Sigmoid colon (tissue), 7 donors: ENCODE data around the gene PPP1R18. TPM values are rescaled to one million over a fixed set of nuclear protein-coding genes. Genes with fewer than 3 reads are reported as not detected.

Source experiments
- DNase-seq: peaks from one replicate; pipeline ENCODE4 v3.0.0-alpha.2; 2019
- H3K27ac ChIP-seq, 4 donors: fragments of 200-600 bp; sonication (generic); one replicate each; pipeline ENCODE4 v1.5.1; 2016 to 2019; ENCODE audit warnings: mild to moderate bottlenecking in 1 of 4
- H3K27me3 ChIP-seq, 3 donors: fragments of 200-600 bp; sonication (generic); one replicate each; pipeline ENCODE4 v1.5.1; 2019; ENCODE audit warnings: mild to moderate bottlenecking in 1 of 3
- H3K36me3 ChIP-seq, 4 donors: fragments of 200-600 bp; sonication (generic); one replicate each; pipeline ENCODE4 v1.5.1; 2016 to 2019
- H3K4me1 ChIP-seq, 4 donors: fragments of 200-600 bp; sonication (generic); one replicate each; pipeline ENCODE4 v1.5.1; 2017 to 2019
- H3K4me3 ChIP-seq, 4 donors: fragments of 200-600 bp; sonication (generic); one replicate each; pipeline ENCODE4 v1.5.1; 2017 to 2019; ENCODE audit warnings: mild to moderate bottlenecking in 2 of 4, moderate library complexity in 1 of 4
- H3K9me3 ChIP-seq, 4 donors: fragments of 200-600 bp in 3 of 4; sonication (generic) in 3 of 4; one replicate each; pipeline versions ENCODE4 v1.5.1 to v1.6.1; 2013 to 2019
- EP300 ChIP-seq, 4 donors: sonication (generic); formaldehyde crosslinking; IDR thresholded peaks; one replicate each; pipeline ENCODE4 v1.6.1; 2017; ENCODE audit warnings: antibody characterized with exemption in 4 of 4
- POLR2A ChIP-seq, 2 donors: fragments of 450-650 bp; IDR thresholded peaks; one replicate each; pipeline ENCODE4 v1.6.1; 2016; ENCODE audit warnings: antibody characterized with exemption in 2 of 2, mild to moderate bottlenecking in 2 of 2, moderate library complexity in 2 of 2
- POLR2AphosphoS5 ChIP-seq, 4 donors: sonication (generic); formaldehyde crosslinking; IDR thresholded peaks; one replicate each; pipeline ENCODE4 v1.6.1; 2017; ENCODE audit warnings: antibody characterized with exemption in 4 of 4
- WGBS, 2 donors: extraction: QIAGEN DNeasy Blood & Tissue Kit; methylation state at CpG; one replicate each; pipeline ENCODE4 v1.1.7; 2013; 5-methylcytosine and 5-hydroxymethylcytosine counted together
- intact Hi-C: fragments of 100-400 bp; cut with DNase I; formaldehyde crosslinking; loops from one replicate; pipeline ENCODE4 v1.15.1; 2023
- polyA plus RNA-seq, 3 donors: library from polyadenylated mRNA; stranded (reverse); fragments of 200-250 nt; gene quantifications; one replicate each; pipeline ENCODE4 v1.2.3, GENCODE V29; 2013
- total RNA-seq, 4 donors: library from RNA; depleted of rRNA; stranded (reverse); fragments of >200 nt; gene quantifications; one replicate each; pipeline ENCODE4 v1.1.0, GENCODE V29; 2016
- TF ChIP-seq, protein P1 (sequence below), 4 experiments: fragments of 450-650 bp in 3 of 4; fragments of 200-600 bp in 1 of 4; IDR thresholded peaks; one replicate each; pipeline ENCODE4 v1.5.1; 2016 to 2019; ENCODE audit warnings: antibody characterized with exemption in 4 of 4, mild to moderate bottlenecking in 3 of 4, moderate library complexity in 2 of 4
- donor health status: healthy with polysubstance abuse.
- donor health status: Bipolar disorder and iron deficiency.
- donor health status: healthy.

The PPP1R18 gene
- total and polyA plus RNA-seq, 7 donors = 15.0 to 69.8 (median 33.2) TPM

DNA sequence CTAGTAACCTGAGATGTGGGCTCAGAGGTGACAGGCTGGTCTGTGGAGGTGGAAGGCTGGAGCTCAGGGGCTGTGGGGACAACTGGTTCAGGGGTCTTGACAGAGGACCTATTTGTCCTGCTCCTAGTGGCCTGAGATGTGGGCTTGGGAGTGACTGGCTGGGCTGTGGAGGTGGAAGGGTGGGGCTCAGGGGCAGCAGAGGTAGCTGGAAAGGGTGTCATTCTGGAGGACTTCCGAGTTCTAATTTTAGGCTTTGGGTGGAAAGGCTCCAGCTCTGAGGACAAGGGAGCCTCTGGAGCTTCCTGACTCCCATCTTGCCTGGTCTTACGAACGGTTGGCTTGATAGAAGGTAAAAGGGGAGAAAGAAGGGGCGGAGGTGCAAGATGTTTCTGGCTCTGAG is 19.2 kb upstream of the PPP1R18 start:
- H3K27ac ChIP-seq = no peak overlapping the region
- no peaks in the 10 kb centered on the region for H3K4me1 ChIP-seq
- TF ChIP-seq EP300 (IDR thresholded peaks at IDR 0.05) = no peak
- TF ChIP-seq POLR2AphosphoS5 (IDR thresholded peaks at IDR 0.05) = no peak
- TF ChIP-seq, protein P1, sequence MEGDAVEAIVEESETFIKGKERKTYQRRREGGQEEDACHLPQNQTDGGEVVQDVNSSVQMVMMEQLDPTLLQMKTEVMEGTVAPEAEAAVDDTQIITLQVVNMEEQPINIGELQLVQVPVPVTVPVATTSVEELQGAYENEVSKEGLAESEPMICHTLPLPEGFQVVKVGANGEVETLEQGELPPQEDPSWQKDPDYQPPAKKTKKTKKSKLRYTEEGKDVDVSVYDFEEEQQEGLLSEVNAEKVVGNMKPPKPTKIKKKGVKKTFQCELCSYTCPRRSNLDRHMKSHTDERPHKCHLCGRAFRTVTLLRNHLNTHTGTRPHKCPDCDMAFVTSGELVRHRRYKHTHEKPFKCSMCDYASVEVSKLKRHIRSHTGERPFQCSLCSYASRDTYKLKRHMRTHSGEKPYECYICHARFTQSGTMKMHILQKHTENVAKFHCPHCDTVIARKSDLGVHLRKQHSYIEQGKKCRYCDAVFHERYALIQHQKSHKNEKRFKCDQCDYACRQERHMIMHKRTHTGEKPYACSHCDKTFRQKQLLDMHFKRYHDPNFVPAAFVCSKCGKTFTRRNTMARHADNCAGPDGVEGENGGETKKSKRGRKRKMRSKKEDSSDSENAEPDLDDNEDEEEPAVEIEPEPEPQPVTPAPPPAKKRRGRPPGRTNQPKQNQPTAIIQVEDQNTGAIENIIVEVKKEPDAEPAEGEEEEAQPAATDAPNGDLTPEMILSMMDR (IDR thresholded peaks at IDR 0.05) = no peak
- no peak for TF ChIP-seq POLR2A (IDR thresholded peaks at IDR 0.05)
- no peak overlapping the region for H3K4me3 ChIP-seq
- WGBS, 2 donors = 98% methylated on average over 4 of the region's 4 CpGs
- intact Hi-C loops = no loop called here
- peaks cover 3 to 80% (median 16%) of the 10 kb centered on the region in 4 donors for H3K36me3 ChIP-seq
- no peaks in the 10 kb centered on the region for H3K9me3 ChIP-seq
- no peak for DNase-seq
- no peaks in the 10 kb centered on the region for H3K27me3 ChIP-seq

DNA sequence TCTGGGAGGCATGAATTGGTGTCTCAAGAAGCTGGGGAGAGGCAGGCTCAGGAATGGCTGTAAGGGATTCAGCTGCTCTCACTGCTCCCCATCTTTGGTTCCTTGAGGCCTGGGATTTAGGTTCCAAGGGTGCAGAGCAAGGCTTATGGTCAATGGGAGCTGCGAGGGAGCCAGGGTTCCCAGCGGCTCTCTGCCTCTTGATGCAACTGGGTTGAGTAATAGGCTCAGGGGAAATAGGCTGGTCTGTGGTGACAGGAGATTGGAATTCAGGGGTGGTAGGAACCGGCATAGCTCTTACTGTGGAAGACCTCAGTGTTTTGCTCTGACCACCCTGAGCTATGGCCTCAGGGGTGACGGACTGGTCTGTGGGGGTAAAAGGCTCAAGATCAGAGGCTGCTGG is 17.4 kb upstream of the PPP1R18 start:
- WGBS, 2 donors = 90 to 96% methylated on average over 4 of the region's 4 CpGs
- H3K36me3 ChIP-seq = peaks cover 0 to 80% (median 14%) of the 10 kb centered on the region in 4 donors

DNA sequence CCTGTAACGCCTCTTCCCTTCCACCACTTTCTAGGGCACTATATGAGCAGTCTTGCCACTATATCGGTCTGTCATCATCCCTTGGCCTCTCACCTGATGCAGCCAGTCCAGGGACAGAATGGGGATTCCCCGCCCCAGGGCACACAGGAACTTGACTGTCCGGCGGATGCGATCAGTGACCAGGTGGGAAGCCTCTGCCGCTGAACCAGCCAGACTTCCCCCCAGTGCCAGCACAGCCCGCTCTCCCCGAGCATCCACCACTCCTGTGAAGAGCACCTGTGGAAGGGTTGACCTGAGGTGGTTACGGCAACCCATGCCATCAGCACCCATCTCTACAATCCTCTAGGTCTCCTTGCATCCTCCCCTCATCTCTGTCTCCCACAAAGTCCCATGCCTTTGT is 16.6 kb upstream of the PPP1R18 start:
- H3K4me1 ChIP-seq = no peaks in the 10 kb centered on the region
- no peaks in the 10 kb centered on the region for H3K9me3 ChIP-seq
- no peak overlapping the region for H3K27ac ChIP-seq
- H3K36me3 ChIP-seq = peaks cover 0 to 72% (median 12%) of the 10 kb centered on the region in 4 donors
- 96 to 98% methylated on average over 10 of the region's 10 CpGs for WGBS, 2 donors
- no peaks in the 10 kb centered on the region for H3K27me3 ChIP-seq
- TF ChIP-seq, protein P1 (IDR thresholded peaks at IDR 0.05) = no peak
- TF ChIP-seq POLR2A (IDR thresholded peaks at IDR 0.05) = no peak
- TF ChIP-seq EP300 (IDR thresholded peaks at IDR 0.05) = no peak
- no peak for TF ChIP-seq POLR2AphosphoS5 (IDR thresholded peaks at IDR 0.05)
- intact Hi-C loops = no loop called here
- H3K4me3 ChIP-seq = no peak overlapping the region
- no peak for DNase-seq

More for the DNA sequence above, 17.4 kb upstream of the PPP1R18 start:
- H3K27me3 ChIP-seq = no peaks in the 10 kb centered on the region
- no peaks in the 10 kb centered on the region for H3K4me1 ChIP-seq
- no peaks in the 10 kb centered on the region for H3K9me3 ChIP-seq
- intact Hi-C loops = no loop called here
- TF ChIP-seq POLR2A (IDR thresholded peaks at IDR 0.05) (no peak), EP300 (IDR thresholded peaks at IDR 0.05) (no peak), POLR2AphosphoS5 (IDR thresholded peaks at IDR 0.05) (no peak)
- TF ChIP-seq, protein P1 (IDR thresholded peaks at IDR 0.05) = no peak
- H3K27ac ChIP-seq = no peak overlapping the region
- no peak for DNase-seq
- H3K4me3 ChIP-seq = no peak overlapping the region

DNA sequence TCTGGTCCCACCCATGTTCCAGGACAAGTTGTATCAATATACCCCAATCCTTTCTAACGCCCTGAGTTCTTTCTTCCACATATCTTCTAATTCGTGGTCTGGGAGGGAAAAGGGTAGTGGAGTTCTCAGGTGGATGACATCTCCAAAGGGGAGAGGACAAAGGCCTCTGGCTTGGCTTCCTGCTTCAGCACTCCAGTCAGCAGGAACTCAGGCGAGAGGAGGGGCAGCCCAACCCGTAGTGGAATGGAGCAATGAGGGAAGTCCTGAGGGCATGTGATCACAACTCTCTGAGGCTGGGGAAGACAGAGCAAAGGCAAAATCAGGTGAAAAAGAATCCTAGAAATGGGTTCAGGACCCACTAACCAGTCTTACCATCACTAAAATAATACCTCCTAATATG is 13.9 kb upstream of the PPP1R18 start:
- Histone ChIP-seq H3K36me3 (peaks cover 0 to 47% (median 5%) of the 10 kb centered on the region in 4 donors), H3K27me3 (no peaks in the 10 kb centered on the region), H3K4me3 (no peak overlapping the region), H3K4me1 (no peaks in the 10 kb centered on the region), H3K27ac (no peak overlapping the region), H3K9me3 (no peaks in the 10 kb centered on the region)
- 50 to 71% methylated on average over 4 of the region's 4 CpGs for WGBS, 2 donors
- intact Hi-C loops = no loop called here
- DNase-seq = no peak
- TF ChIP-seq EP300 (IDR thresholded peaks at IDR 0.05) (no peak), POLR2A (IDR thresholded peaks at IDR 0.05) (no peak), POLR2AphosphoS5 (IDR thresholded peaks at IDR 0.05) (no peak)
- TF ChIP-seq, protein P1 (IDR thresholded peaks at IDR 0.05) = no peak

DNA sequence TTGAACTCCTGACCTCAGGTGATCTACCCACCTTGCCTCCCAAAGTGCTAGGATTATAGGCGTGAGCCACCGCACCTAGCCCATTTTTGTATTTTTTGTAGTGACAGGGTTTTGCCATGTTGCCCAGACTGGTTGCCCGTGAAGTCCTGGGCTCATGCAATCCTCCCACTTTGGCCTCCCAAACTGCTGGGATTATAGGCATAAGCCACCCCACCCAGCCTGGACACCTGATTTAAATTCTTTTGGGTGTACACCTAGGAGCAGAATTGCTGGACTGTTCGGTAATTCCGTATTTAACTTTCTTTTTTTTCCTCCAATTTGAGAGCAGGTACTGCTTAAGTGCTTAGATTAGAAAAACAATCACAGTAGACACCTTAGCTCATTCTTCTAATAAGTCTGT is 10.0 kb upstream of the PPP1R18 start:
- H3K27me3 ChIP-seq = no peaks in the 10 kb centered on the region
- 92 to 97% methylated on average over 5 of the region's 5 CpGs for WGBS, 2 donors
- TF ChIP-seq POLR2A (IDR thresholded peaks at IDR 0.05) (no peak), EP300 (IDR thresholded peaks at IDR 0.05) (no peak), POLR2AphosphoS5 (IDR thresholded peaks at IDR 0.05) (no peak)
- TF ChIP-seq, protein P1 (IDR thresholded peaks at IDR 0.05) = no peak
- peaks cover 0 to 3% (median 1%) of the 10 kb centered on the region in 4 donors for H3K4me1 ChIP-seq
- intact Hi-C loops = no loop called here
- peaks cover 0 to 23% (median 0%) of the 10 kb centered on the region in 4 donors for H3K36me3 ChIP-seq
- H3K4me3 ChIP-seq = no peak overlapping the region
- no peaks in the 10 kb centered on the region for H3K9me3 ChIP-seq
- H3K27ac ChIP-seq = no peak overlapping the region
- DNase-seq = no peak
